ENCODE measurements around the gene RTEL1. TPM values are rescaled to one million over a fixed set of nuclear protein-coding genes. Genes with fewer than 3 reads are reported as not detected.

The RTEL1 gene
- polyA plus RNA-seq, 3 donors: 1.0 to 15.5 (median 4.8) TPM

- H3K36me3 Mint-ChIP-seq: peaks cover 5 to 11% of the 10 kb centered on the region in 2 donors
- H3K4me3 Mint-ChIP-seq: peak within 1 kb of the TSS in 1 of 2 donors; percentile 57
- Histone ChIP-seq H3K9ac (ENCODE audit: insufficient read depth, low read length, poor library complexity, severe bottlenecking) (no peak within 1 kb of the TSS), H3K36me3 (replicated peaks in 1 of 2; ENCODE audit: control insufficient read depth in 1 of 2, insufficient read depth in 2 of 2, low read length in 2 of 2) (peaks cover 0 to 9% of the 10 kb centered on the region in 2 donors), H2AFZ (ENCODE audit: insufficient read depth, low read depth, low read length, poor library complexity, severe bottlenecking) (no peak within 1 kb of the TSS), H3K4me2 (replicated peaks; ENCODE audit: extremely low read depth, low read length, poor library complexity, severe bottlenecking) (peak within 1 kb of the TSS; percentile 22), H3K9me3 (replicated peaks in 1 of 2; ENCODE audit: control insufficient read depth in 1 of 2, insufficient read depth in 1 of 2, low read length in 2 of 2) (no peaks in the 10 kb centered on the region), H3K4me1 (ENCODE audit: control insufficient read depth in 1 of 2, insufficient read depth in 2 of 2, low read length in 2 of 2) (peaks cover 16% of the 10 kb centered on the region in 2 donors), H3K27ac (ENCODE audit: low read depth in 1 of 2, low read length in 2 of 2) (no peak within 1 kb of the TSS), H3K79me2 (ENCODE audit: insufficient read depth, low read length) (no peaks in the 10 kb centered on the region), H4K20me1 (ENCODE audit: insufficient read depth, low read length) (peaks cover 46% of the 10 kb centered on the region), H3K4me3 (replicated peaks in 1 of 3; ENCODE audit: low read depth in 2 of 3, low read length in 3 of 3) (no peak within 1 kb of the TSS), H3K27me3 (ENCODE audit: control insufficient read depth in 2 of 2, insufficient read depth in 2 of 2, low read length in 2 of 2) (peaks cover 0 to 12% of the 10 kb centered on the region in 2 donors)
- H3K27ac Mint-ChIP-seq: no peak within 1 kb of the TSS
- 3% methylated on average over 51 of the region's 52 CpGs for WGBS (ENCODE audit: insufficient coverage)
- DNase-seq: no peak
- no peaks in the 10 kb centered on the region for H3K9me3 Mint-ChIP-seq
- peaks cover 2 to 21% (median 3%) of the 10 kb centered on the region in 3 donors for H3K27me3 Mint-ChIP-seq (ENCODE audit: low read depth in 3 of 3)
- peaks cover 16% of the 10 kb centered on the region for H3K4me1 Mint-ChIP-seq
- intact Hi-C loops (cut with micrococcal nuclease): no loop called here
- TF ChIP-seq CTCF (IDR thresholded peaks at IDR 0.05): no peak
Measured at GRCh38 chr20:63696628-63697356, 38.7 kb downstream of the RTEL1 start, which contains the start of gene TNFRSF6B. TSS of gene TNFRSF6B (plus strand) at chr20:63696652. CDS start at chr20:63696768, 116 bp downstream.

GRCh38 chr20:63697357-63697867, 39.3 kb downstream of the RTEL1 start:
- peaks cover 52% of the 10 kb centered on the region for H4K20me1 ChIP-seq (ENCODE audit: insufficient read depth, low read length)
- intact Hi-C loops (cut with micrococcal nuclease): no loop called here
- H3K4me3 Mint-ChIP-seq: peak overlapping the region in 1 of 2 donors; percentile 57
- no peak overlapping the region for H3K27ac ChIP-seq (ENCODE audit: low read depth in 1 of 2, low read length in 2 of 2)
- no peak overlapping the region for H2AFZ ChIP-seq (ENCODE audit: insufficient read depth, low read depth, low read length, poor library complexity, severe bottlenecking)
- peaks cover 2 to 21% (median 3%) of the 10 kb centered on the region in 3 donors for H3K27me3 Mint-ChIP-seq (ENCODE audit: low read depth in 3 of 3)
- no peaks in the 10 kb centered on the region for H3K9me3 ChIP-seq (replicated peaks in 1 of 2; ENCODE audit: control insufficient read depth in 1 of 2, insufficient read depth in 1 of 2, low read length in 2 of 2)
- peak in 1 of 3 donors; percentile 3 for DNase-seq
- WGBS (ENCODE audit: insufficient coverage): 55% methylated on average over 5 of the region's 7 CpGs
- peaks cover 0 to 12% of the 10 kb centered on the region in 2 donors for H3K27me3 ChIP-seq (ENCODE audit: control insufficient read depth in 2 of 2, insufficient read depth in 2 of 2, low read length in 2 of 2)
- no peak for TF ChIP-seq CTCF (IDR thresholded peaks at IDR 0.05)
- no peaks in the 10 kb centered on the region for H3K79me2 ChIP-seq (ENCODE audit: insufficient read depth, low read length)
- H3K9me3 Mint-ChIP-seq: no peaks in the 10 kb centered on the region
- peaks cover 16% of the 10 kb centered on the region in 2 donors for H3K4me1 ChIP-seq (ENCODE audit: control insufficient read depth in 1 of 2, insufficient read depth in 2 of 2, low read length in 2 of 2)
- no peak overlapping the region for H3K27ac Mint-ChIP-seq
- no peak overlapping the region for H3K4me2 ChIP-seq (replicated peaks; ENCODE audit: extremely low read depth, low read length, poor library complexity, severe bottlenecking)
- no peak overlapping the region for H3K9ac ChIP-seq (ENCODE audit: insufficient read depth, low read length, poor library complexity, severe bottlenecking)
- H3K4me3 ChIP-seq (replicated peaks in 1 of 3; ENCODE audit: low read depth in 2 of 3, low read length in 3 of 3): no peak overlapping the region
- H3K36me3 ChIP-seq (replicated peaks in 1 of 2; ENCODE audit: control insufficient read depth in 1 of 2, insufficient read depth in 2 of 2, low read length in 2 of 2): peaks cover 0 to 9% of the 10 kb centered on the region in 2 donors
- peaks cover 5 to 9% of the 10 kb centered on the region in 2 donors for H3K36me3 Mint-ChIP-seq
- H3K4me1 Mint-ChIP-seq: peaks cover 16% of the 10 kb centered on the region
